HG03354 (cell line): ENCODE data around the gene TLCD3B.
"Not testable (repeated sequence)": the region's sequence is repeated elsewhere in the genome, so short reads cannot be mapped to it uniquely, and the experiment has no call there.

Experiments
- ATAC-seq: cut with Tn5 transposase; IDR thresholded peaks from one replicate; pipeline ENCODE4 v1.9.1; 2021; ENCODE audit warnings: mild to moderate bottlenecking; ENCODE audit not compliant: unreplicated experiment, poor library complexity, severe bottlenecking

TLCD3B gene

GRCh38 chr16:30028438-30029076, 2.5 kb downstream of the TLCD3B start:
- no peak for ATAC-seq

DNA sequence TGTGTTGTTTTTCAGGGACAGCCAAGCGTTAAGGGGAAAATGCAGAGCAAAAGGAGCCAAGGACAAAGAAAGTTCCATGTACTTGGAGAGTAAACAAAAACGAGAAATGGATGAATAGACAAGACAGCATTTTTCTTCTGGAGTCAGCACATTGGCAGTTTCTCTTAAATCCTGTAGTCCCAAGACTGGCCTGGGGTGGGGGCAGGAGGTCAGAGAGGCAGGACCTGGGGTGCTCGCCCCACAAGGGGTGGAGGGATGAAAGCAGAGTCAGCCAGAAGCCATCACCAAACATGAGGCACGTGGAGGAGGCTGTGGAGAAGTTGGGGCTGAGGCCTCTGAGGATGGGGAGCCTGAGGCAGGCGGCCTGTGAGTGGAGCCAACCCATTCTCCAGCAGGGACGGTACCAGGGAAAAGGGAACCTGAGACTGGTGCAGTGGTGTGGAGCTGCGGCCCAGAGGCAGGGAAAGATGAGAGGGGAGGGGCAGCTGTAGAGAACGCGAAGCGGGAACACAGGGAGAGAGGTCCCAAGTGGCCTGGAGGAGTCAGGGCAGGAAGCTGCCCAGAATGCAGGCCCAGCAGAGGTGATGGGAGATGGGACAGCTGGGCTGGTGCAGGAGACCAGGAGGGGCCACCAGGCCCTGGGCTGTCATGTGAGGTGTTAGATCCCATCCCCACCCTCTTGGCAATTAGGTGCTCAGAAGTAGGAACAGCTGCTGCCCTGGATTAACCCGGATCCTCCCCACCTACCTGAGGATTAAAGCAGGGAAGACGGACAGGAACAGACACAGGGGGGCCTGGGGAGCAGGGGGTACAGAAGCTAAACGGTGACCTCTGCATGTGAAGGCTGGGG, 3.3 kb downstream of the TLCD3B start:
- ATAC-seq, result no peak

- ATAC-seq, result no peak
Measured at GRCh38 chr16:30026449-30026848, 4.6 kb downstream of the TLCD3B start.

DNA sequence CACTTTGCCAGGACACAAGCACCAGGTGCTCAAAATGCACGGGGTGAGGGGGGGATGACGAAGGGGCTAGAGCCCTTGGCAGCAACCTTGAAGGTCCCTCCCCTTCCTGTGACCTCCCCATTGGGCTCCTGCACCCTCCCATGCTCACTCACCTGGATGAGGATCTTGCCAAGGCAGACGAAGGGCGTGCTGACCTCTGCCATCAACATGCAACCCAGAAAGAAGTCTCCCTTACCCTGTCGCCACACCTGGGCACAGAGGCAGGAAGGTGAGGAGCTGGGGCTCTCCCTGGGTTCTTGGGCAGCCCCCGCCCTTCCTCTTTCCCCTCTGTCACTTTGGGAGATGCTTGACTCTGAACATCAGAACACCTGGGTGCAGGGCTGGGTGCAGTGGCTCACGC, 5.5 kb downstream of the TLCD3B start:
- ATAC-seq, result no peak

DNA sequence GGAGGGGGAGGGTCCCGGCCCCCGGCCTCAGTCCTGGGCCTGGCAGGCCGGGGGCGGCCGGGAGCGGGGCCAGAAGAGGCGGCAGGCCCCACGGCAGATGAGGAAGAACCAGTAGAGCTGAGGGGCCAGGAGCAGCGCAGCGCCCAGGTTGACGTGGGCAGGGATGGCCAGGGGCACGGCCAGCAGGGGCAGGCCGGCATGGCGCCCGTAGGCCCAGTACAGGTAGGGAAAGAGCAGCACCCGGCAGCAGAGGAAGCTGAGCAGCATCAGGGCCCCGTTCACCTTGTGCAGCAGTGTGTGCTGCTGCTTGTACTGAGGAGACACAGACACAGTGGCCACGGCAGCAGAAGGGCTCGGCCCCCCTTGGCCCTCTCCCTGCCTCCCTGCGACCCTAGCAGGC, 5.9 kb downstream of the TLCD3B start:
- no peak for ATAC-seq

DNA sequence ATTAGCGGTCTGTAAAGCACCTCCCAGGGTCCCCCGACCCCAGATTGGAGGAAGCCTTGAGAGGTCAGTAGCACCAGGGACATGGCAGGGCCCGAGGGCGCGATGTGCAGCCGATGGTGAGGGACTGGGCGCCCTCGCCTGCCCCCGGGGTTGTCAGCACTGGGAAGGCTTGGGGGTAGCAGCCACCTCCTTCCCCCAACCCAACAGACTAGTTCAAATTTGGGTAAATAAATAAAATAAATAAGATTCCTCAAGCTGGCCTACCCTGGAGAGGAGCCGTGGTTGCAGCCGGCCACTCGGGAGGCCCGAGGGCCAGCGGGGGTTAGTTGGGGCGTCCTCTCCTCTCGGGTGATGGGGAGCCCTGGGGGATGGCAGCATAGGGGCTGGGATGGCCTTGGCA, 6.6 kb downstream of the TLCD3B start:
- no peak for ATAC-seq

GRCh38 chr16:30023586-30023985, 7.5 kb downstream of the TLCD3B start:
- ATAC-seq, result no peak

DNA sequence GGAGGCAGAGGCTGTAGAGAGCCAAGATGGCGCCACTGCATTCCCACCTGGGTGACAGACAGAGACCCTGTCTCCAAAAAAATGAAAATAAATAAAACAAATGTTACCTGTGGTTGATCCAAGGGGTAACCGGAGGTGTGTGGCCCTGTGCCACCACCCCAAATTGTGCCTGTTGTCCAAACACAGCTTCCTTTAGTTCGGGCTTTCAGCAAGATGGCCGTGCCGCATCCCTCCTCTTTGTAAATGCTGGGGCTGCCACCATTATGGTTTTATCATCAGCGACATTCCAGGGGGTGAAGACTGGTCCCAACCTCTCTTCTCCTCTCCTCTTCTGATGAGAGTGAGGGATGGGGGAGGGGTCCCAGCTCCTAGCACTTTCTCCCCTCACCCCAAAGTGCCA, 8.2 kb downstream of the TLCD3B start, which contains the start of gene C16orf92:
Gene C16orf92 (plus strand): TSS at position 312 of the 400 bp plus-strand sequence. CDS start 143 bp downstream, outside the sequence.
- ATAC-seq, result no peak

- ATAC-seq, result no peak
Measured at GRCh38 chr16:30018731-30019158, 12.3 kb downstream of the TLCD3B start.

DNA sequence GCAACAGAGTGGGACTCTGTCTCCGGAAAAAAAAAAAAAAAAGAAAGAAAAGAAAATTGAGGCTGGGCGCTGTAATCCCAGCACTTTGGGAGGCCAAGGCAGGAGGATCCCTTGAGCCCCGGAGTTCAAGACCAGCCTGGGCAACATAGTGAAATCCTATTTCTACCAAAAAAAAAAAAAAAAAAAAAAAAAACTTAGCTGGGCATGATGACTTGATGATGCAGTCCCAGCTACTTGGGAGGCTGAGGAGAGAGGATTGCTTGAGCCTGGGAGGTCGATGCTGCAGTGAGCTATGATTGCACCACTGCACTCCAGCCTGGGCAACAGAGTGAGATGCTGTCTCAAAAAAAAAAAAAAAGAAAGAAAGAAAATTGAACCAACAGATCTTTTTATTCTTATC, 13.1 kb downstream of the TLCD3B start:
- ATAC-seq, result not testable (repeated sequence)

- ATAC-seq, result no peak
Measured at GRCh38 chr16:30017277-30017656, 13.8 kb downstream of the TLCD3B start.

DNA sequence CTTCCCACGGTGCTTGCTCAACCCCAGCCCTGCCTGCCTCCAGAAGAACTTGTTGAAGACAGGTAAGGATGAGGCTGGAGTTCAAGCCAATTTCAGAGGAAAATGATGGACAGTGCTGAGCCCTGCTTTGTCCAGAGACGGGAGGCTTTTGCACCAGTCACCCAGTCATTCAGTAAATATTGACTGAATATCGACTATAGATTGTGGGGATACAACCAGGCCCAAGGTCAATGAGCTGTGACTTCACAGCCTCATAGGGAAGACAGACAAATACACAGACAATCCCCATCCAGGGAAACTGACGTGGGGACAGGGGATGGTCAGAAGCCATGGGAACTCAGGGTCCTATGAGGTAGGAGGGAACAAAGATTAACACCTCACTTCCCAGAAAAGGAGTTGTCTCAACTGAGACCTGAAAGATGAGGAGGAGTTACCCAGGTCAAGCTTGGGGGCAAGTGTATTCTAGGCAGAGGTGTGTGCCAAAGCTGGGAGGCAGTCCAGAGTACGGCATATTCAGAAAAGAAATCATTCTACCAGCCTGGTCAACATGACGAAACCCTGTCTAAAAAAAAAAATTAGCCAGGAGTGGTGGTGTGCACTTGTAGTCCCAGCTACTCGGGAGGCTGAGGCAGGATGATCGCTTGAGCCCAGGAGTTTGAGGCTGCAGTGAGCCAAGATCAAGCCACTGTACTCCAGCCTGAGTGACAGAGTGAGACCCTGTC, 14.4 kb downstream of the TLCD3B start:
- no peak for ATAC-seq

DNA sequence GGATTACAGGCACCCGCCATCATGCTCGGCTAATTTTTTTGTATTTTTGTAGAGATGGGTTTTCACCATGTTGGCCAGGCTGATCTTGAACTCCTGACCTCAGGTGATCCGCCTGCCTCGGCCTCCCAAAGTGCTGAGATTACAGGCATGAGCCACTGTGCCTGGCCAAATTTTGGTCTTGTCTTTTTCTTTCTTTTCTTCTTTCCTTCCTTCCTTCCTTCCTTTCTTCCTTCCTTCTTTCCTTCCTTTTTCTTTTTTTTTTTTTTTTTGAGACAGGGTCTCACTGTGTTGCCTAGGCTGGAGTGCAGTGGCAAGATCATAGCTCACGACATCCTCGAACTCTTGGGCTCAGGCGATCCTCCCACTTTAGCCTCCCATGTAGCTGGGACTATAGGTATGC, 15.6 kb downstream of the TLCD3B start:
- not testable (repeated sequence) for ATAC-seq

GRCh38 chr16:30012598-30012997, 18.5 kb downstream of the TLCD3B start:
- ATAC-seq, result not testable (repeated sequence)

GRCh38 chr16:30011714-30012504, 19.2 kb downstream of the TLCD3B start:
- no peak for ATAC-seq

DNA sequence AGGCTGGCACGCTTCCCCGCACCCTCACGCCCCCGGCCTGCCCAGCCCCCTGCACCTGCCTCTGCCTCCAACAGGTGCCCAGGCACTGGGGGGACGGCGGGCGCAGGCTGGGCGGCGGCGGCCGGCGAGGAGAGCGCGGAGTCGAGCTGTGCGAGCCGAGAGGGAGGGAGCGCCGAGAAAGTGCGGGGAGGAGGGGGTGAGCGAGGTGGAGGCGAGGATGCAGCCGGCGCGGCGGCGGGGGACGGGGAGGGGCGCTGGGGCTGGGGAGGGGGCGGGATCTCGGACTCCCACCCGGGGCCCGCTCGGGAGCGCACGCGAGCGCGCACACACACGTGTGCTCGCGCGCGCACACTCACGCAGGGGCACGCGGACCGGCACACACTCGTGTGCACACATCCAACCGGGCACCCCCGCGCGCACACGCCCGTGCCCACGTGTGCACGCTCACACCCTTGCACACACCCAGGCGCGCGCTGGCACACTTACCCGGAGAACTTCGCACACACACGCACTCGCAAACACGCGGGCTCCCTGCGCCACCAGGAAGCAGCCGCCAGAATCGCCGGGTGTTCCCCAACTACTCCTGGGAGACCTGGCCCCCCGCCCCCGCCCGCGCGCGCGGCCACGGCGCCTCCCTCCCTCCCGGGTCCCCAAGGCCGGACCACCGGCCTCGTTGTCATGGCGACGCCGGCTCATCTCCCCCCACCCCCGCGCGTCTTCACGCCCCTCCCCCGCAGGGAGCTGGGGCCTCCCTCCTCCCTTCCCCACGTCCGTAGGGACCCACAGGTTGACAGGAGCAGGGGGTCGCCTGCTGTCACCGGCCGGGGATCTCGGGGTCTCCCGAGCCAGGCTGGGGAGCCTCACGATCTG, 20.0 kb downstream of the TLCD3B start, which contains the start of gene DOC2A:
Gene DOC2A (minus strand): TSS at position 184 of the 870 bp plus-strand sequence. CDS start 805 bp downstream, outside the sequence.
- no peak for ATAC-seq

GRCh38 chr16:30009990-30010843, 20.9 kb downstream of the TLCD3B start:
- ATAC-seq, result no peak
